LNCaP clone FGC (cell line): ENCODE results near the gene ZNF771.
A peak's percentile ranks its signal among the peaks of the same experiment; 100 is the strongest.

Source experiments
- DNase-seq: peaks from one replicate; pipeline ENCODE4 v3.0.0-alpha.2; 2011; ENCODE audit warnings: low read depth
- H3K4me3 ChIP-seq: 2 replicates; pipeline ENCODE4 v1.5.1; 2011; ENCODE audit warnings: mild to moderate bottlenecking, low read depth, low read length, control low read depth
- TF ChIP-seq, protein P1 (sequence below): IDR thresholded peaks from 2 replicates; pipeline ENCODE4 v1.5.1; 2012; ENCODE audit warnings: mild to moderate bottlenecking; ENCODE audit not compliant: control insufficient read depth, insufficient read depth; ENCODE audit errors: extremely low read depth

The ZNF771 gene

DNA sequence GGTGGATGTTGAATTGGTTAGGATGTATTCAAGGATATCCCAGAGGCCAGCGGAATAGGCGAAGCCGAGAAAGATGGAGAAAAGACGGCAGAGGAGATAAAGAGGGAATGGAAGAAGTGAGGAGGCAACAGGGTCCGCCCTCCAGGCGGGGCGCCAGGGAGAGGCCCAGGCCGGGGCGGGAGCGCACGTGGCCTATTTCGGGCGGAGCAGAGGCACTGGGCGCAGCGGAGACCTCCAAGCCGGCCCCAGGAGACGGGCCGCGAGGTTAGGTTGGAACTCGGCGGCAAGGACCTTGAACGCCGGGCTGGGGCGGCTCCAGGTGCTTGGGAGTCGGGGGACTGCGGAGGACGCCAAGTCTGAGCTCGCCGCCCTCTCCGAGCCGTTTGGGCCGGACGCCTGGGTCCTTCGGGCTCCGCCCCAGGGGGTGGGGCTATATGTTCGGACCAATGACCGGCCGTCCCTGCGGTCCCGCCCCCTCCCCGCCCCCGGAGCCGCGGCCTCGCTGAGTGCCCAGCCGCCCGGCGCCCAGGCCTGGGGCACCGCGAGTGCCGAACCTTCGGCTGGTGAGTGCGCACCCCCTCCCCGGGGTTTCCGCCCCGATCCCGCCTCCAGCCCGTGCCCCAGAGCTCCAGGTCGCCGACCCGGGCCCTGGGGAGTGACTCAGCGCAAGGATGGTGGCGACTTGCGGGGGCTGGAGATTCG lies at the start of gene ZNF771:
ZNF771 (plus strand) TSS at position 505 of the 702 bp plus-strand sequence. CDS start 448 bp downstream, outside the sequence.
- TF ChIP-seq, protein P1, sequence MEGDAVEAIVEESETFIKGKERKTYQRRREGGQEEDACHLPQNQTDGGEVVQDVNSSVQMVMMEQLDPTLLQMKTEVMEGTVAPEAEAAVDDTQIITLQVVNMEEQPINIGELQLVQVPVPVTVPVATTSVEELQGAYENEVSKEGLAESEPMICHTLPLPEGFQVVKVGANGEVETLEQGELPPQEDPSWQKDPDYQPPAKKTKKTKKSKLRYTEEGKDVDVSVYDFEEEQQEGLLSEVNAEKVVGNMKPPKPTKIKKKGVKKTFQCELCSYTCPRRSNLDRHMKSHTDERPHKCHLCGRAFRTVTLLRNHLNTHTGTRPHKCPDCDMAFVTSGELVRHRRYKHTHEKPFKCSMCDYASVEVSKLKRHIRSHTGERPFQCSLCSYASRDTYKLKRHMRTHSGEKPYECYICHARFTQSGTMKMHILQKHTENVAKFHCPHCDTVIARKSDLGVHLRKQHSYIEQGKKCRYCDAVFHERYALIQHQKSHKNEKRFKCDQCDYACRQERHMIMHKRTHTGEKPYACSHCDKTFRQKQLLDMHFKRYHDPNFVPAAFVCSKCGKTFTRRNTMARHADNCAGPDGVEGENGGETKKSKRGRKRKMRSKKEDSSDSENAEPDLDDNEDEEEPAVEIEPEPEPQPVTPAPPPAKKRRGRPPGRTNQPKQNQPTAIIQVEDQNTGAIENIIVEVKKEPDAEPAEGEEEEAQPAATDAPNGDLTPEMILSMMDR, result no peak
- peak; percentile 58 for DNase-seq
- peak within 1 kb of the TSS; percentile 82 for H3K4me3 ChIP-seq

DNA sequence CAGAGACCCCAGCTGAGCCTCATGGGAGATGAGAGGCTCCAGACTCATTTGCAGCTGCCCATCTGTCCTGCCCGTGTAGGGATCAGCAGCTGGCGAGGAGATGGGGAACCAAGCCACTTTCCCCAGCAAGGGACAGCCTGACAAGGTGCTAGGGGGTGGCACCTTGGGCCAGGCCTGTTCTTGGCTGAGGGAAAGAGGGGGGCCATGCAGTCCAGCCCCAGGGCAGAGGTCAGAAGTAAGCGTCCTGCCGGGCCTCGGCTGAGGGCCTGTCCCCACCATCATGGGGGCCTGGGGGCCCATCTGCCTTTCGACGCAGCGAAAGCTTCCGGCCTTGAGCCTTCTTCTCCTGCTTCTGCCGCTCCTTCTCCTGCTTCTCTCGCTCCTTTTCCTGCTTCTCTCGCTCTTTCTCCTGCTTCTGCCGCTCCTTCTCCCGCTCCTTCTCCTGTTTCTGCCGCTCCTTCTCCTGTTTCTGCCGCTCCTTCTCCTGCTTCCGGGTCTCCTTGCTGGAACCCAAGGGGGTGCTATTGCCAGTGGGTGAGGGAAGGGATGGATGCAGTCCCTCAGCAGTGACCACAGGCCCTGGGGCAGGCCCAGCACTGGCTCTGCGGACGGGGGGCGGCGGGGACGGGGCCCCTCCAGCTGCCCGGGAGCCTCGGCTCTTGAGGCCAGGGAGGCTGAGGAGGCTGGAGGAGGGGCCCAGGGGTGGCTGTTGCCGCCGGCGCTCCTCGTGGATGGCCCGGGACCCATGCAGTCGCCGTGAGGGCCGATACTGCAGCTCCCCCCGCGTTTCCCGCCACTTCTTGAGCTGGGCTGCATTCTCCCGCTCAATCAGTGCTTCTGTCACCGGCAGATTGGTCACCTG lies 49.5 kb upstream of the ZNF771 start:
- DNase-seq, result no peak
- TF ChIP-seq, protein P1, result no peak
- no peak overlapping the region for H3K4me3 ChIP-seq

DNA sequence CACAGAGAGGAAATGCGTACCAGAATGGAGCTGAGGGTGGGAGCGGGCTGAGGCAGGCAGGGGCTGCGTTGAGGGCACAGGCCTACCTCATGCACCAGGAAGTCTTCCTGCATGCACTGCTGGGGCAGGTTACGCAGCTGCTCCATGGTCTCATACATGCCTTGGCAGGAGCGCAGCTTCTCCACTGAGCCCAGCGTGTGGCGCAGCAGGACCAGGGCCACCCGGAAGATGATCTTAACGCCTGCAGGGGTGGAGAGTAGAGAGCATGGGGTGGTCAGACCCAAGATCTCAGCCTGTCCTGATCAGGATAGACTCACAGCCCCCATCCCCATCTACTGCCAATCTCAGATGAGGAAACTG lies 48.8 kb upstream of the ZNF771 start:
- no peak overlapping the region for H3K4me3 ChIP-seq
- TF ChIP-seq, protein P1, result no peak
- DNase-seq, result no peak

DNA sequence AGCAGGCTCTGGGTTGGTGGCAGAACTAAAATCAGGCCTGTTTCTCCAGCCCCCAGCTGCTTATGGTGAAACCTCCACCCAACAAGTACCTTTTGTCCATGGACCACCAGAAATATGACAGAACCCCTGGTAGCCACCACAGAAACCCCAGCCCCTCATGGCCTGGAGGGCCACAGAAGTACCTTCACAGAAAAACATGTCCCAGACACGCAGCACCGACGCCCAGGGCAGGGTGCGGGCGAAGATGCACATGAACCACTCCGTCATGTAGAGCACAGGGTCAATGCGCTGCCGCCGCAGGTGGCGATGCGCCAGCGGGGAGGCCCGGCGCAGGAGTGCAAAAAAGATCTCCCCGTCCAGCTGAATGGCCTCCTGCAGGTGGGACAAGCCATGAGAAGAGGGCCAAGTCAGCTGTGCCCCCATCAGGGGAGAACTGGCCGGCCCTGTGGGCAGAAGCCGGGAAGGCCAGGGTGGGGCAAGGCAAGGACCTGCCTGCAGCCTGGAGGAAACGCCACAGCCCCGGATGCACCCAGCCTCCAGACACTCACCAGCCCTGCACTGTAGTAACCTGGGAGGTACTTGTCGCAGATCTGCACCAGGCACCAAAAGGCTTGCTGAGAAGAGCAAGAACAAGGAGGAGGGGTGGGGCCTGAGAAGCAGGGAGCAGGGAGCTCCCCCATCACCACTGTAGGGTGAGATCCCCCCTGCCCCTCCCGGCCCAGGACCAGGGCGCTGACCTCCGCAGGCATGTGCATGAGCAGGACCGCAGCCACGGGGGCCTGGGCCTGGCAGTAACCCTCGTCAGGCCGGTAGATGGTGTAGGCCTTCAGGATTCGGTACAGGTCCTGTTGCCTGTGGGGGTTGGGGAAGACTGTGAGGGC lies 48.2 kb upstream of the ZNF771 start:
- no peak overlapping the region for H3K4me3 ChIP-seq
- no peak for DNase-seq
- TF ChIP-seq, protein P1, result 0 out of 2 replicates have a peak, but pooled peaks have one; percentile 6

DNA sequence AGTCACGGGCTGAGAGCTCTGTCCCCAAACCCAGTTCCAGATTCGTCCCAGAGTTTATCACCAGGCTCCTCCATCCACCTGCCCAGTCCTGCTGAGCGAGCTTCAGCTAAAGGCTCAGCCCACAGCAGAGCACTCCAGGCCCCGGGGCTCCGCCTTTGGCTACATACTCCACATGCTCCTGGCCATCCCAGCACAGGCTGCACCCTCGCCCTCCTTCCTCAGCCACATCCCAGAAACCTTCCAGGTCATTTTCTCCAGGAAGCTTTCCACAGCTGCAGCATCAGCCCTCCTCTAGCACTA lies 47.6 kb upstream of the ZNF771 start:
- TF ChIP-seq, protein P1, result no peak
- H3K4me3 ChIP-seq, result no peak overlapping the region
- peak; percentile 61 for DNase-seq

DNA sequence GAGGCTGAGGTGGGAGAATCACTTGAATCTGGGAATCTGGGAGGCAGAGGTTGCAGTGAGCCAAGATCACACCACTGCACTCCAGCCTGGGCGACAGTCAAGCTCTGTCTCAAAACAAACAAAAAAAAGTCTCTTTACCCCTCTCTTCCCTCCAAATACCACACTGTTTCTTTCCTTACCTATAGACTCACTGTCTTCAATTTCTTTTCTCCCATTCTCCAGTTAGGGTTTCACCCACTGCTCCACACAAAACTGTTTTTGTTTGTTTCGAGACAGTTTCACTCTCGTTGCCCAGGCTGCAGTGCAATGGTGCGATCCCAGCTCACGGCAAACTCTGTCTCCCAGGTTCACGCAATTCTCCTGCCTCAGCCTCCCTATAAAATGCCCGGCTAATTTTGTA lies 46.2 kb upstream of the ZNF771 start:
- H3K4me3 ChIP-seq, result no peak overlapping the region
- TF ChIP-seq, protein P1, result no peak
- DNase-seq, result no peak
